Astrocyte (in vitro differentiated cells and primary cell): ENCODE measurements around the gene AUP1.

Experiments used
- CTCF ChIP-seq: IDR thresholded peaks from 2 replicates; pipeline ENCODE4 v1.5.1; 2011; ENCODE audit warnings: low read depth, mild to moderate bottlenecking, inconsistent platforms, low read length, moderate library complexity; ENCODE audit not compliant: insufficient read depth
- EZH2 ChIP-seq: IDR thresholded peaks from 2 replicates; pipeline ENCODE4 v1.6.1; 2012; ENCODE audit warnings: mild to moderate bottlenecking, low read length, inconsistent platforms; ENCODE audit not compliant: insufficient read depth

GRCh38 chr2:74500578-74500946, 28.9 kb downstream of the AUP1 start:
- TF ChIP-seq EZH2 (no peak), CTCF (no peak)
